ENCODE data around the gene CCDC34.

CCDC34 gene

GRCh38 chr11:27294654-27295053 lies 68.4 kb downstream of the CCDC34 start:
- Histone ChIP-seq H3K4me3 (ENCODE audit: low read depth in 1 of 2, low read length in 2 of 2) (no peak overlapping the region), H3K9ac (ENCODE audit: low read depth in 1 of 2, low read length in 2 of 2) (no peak overlapping the region), H3K27me3 (ENCODE audit: control insufficient read depth in 1 of 2, insufficient read depth in 2 of 2, low read length in 2 of 2) (no peaks in the 10 kb centered on the region), H3K36me3 (ENCODE audit: control insufficient read depth in 1 of 2, insufficient read depth in 2 of 2, low read length in 2 of 2) (no peaks in the 10 kb centered on the region), H3K9me3 (ENCODE audit: control insufficient read depth in 1 of 2, low read length in 2 of 2) (peaks cover 5 to 13% of the 10 kb centered on the region in 2 donors), H3K4me1 (ENCODE audit: control insufficient read depth in 1 of 2, insufficient read depth in 2 of 2, low read length in 2 of 2) (peaks cover 33% of the 10 kb centered on the region in 2 donors), H3K27ac (ENCODE audit: low read depth, low read length) (no peak overlapping the region)

GRCh38 chr11:27293515-27294417 lies 69.2 kb downstream of the CCDC34 start:
- H3K36me3 ChIP-seq (ENCODE audit: control insufficient read depth in 1 of 2, insufficient read depth in 2 of 2, low read length in 2 of 2): no peaks in the 10 kb centered on the region
- peaks cover 33% of the 10 kb centered on the region in 2 donors for H3K4me1 ChIP-seq (ENCODE audit: control insufficient read depth in 1 of 2, insufficient read depth in 2 of 2, low read length in 2 of 2)
- no peak overlapping the region for H3K4me3 ChIP-seq (ENCODE audit: low read depth in 1 of 2, low read length in 2 of 2)
- no peak overlapping the region for H3K27ac ChIP-seq (ENCODE audit: low read depth, low read length)
- no peaks in the 10 kb centered on the region for H3K27me3 ChIP-seq (ENCODE audit: control insufficient read depth in 1 of 2, insufficient read depth in 2 of 2, low read length in 2 of 2)
- peaks cover 5 to 13% of the 10 kb centered on the region in 2 donors for H3K9me3 ChIP-seq (ENCODE audit: control insufficient read depth in 1 of 2, low read length in 2 of 2)
- H3K9ac ChIP-seq (ENCODE audit: low read depth in 1 of 2, low read length in 2 of 2): no peak overlapping the region

GRCh38 chr11:27292637-27293010 lies 70.4 kb downstream of the CCDC34 start:
- peaks cover 5 to 13% of the 10 kb centered on the region in 2 donors for H3K9me3 ChIP-seq (ENCODE audit: control insufficient read depth in 1 of 2, low read length in 2 of 2)
- peaks cover 33% of the 10 kb centered on the region in 2 donors for H3K4me1 ChIP-seq (ENCODE audit: control insufficient read depth in 1 of 2, insufficient read depth in 2 of 2, low read length in 2 of 2)
- H3K27me3 ChIP-seq (ENCODE audit: control insufficient read depth in 1 of 2, insufficient read depth in 2 of 2, low read length in 2 of 2): no peaks in the 10 kb centered on the region
- H3K36me3 ChIP-seq (ENCODE audit: control insufficient read depth in 1 of 2, insufficient read depth in 2 of 2, low read length in 2 of 2): no peaks in the 10 kb centered on the region
- H3K27ac ChIP-seq (ENCODE audit: low read depth, low read length): no peak overlapping the region
- no peak overlapping the region for H3K9ac ChIP-seq (ENCODE audit: low read depth in 1 of 2, low read length in 2 of 2)
- peak overlapping the region in 1 of 2 donors; percentile 17 for H3K4me3 ChIP-seq (ENCODE audit: low read depth in 1 of 2, low read length in 2 of 2)

- peak overlapping the region; percentile 6 for H3K27ac ChIP-seq (ENCODE audit: low read depth, low read length)
- peaks cover 5 to 13% of the 10 kb centered on the region in 2 donors for H3K9me3 ChIP-seq (ENCODE audit: control insufficient read depth in 1 of 2, low read length in 2 of 2)
- no peaks in the 10 kb centered on the region for H3K27me3 ChIP-seq (ENCODE audit: control insufficient read depth in 1 of 2, insufficient read depth in 2 of 2, low read length in 2 of 2)
- H3K4me3 ChIP-seq (ENCODE audit: low read depth in 1 of 2, low read length in 2 of 2): peak overlapping the region; percentile 12 to 34
- no peak overlapping the region for H3K9ac ChIP-seq (ENCODE audit: low read depth in 1 of 2, low read length in 2 of 2)
- no peaks in the 10 kb centered on the region for H3K36me3 ChIP-seq (ENCODE audit: control insufficient read depth in 1 of 2, insufficient read depth in 2 of 2, low read length in 2 of 2)
- H3K4me1 ChIP-seq (ENCODE audit: control insufficient read depth in 1 of 2, insufficient read depth in 2 of 2, low read length in 2 of 2): peaks cover 33% of the 10 kb centered on the region in 2 donors
Measured at GRCh38 chr11:27291954-27292636, 70.9 kb downstream of the CCDC34 start.

GRCh38 chr11:27291302-27291889 lies 71.6 kb downstream of the CCDC34 start:
- H3K27me3 ChIP-seq (ENCODE audit: control insufficient read depth in 1 of 2, insufficient read depth in 2 of 2, low read length in 2 of 2): no peaks in the 10 kb centered on the region
- H3K36me3 ChIP-seq (ENCODE audit: control insufficient read depth in 1 of 2, insufficient read depth in 2 of 2, low read length in 2 of 2): no peaks in the 10 kb centered on the region
- H3K27ac ChIP-seq (ENCODE audit: low read depth, low read length): peak overlapping the region; percentile 6
- no peak overlapping the region for H3K9ac ChIP-seq (ENCODE audit: low read depth in 1 of 2, low read length in 2 of 2)
- peaks cover 5 to 13% of the 10 kb centered on the region in 2 donors for H3K9me3 ChIP-seq (ENCODE audit: control insufficient read depth in 1 of 2, low read length in 2 of 2)
- H3K4me3 ChIP-seq (ENCODE audit: low read depth in 1 of 2, low read length in 2 of 2): peak overlapping the region; percentile 34 to 39
- peaks cover 28 to 33% of the 10 kb centered on the region in 2 donors for H3K4me1 ChIP-seq (ENCODE audit: control insufficient read depth in 1 of 2, insufficient read depth in 2 of 2, low read length in 2 of 2)

GRCh38 chr11:27290261-27291050 lies 72.6 kb downstream of the CCDC34 start:
- Histone ChIP-seq H3K27me3 (ENCODE audit: control insufficient read depth in 1 of 2, insufficient read depth in 2 of 2, low read length in 2 of 2) (no peaks in the 10 kb centered on the region), H3K36me3 (ENCODE audit: control insufficient read depth in 1 of 2, insufficient read depth in 2 of 2, low read length in 2 of 2) (no peaks in the 10 kb centered on the region), H3K27ac (ENCODE audit: low read depth, low read length) (no peak overlapping the region)

More at GRCh38 chr11:27290261-27291050, 72.6 kb downstream of the CCDC34 start:
- Histone ChIP-seq H3K4me3 (ENCODE audit: low read depth in 1 of 2, low read length in 2 of 2) (peak overlapping the region in 1 of 2 donors; percentile 39), H3K4me1 (ENCODE audit: control insufficient read depth in 1 of 2, insufficient read depth in 2 of 2, low read length in 2 of 2) (peaks cover 28% of the 10 kb centered on the region in 2 donors), H3K9me3 (ENCODE audit: control insufficient read depth in 1 of 2, low read length in 2 of 2) (peaks cover 5 to 13% of the 10 kb centered on the region in 2 donors), H3K9ac (ENCODE audit: low read depth in 1 of 2, low read length in 2 of 2) (no peak overlapping the region)

All from duodenal mucosa (tissue), 2 donors.